Measurements from ENCODE around the gene PCDHGB1.

GRCh38 chr5:141356950-141357349 lies 7.1 kb downstream of the PCDHGB1 start:
- TF ChIP-seq, protein P1, sequence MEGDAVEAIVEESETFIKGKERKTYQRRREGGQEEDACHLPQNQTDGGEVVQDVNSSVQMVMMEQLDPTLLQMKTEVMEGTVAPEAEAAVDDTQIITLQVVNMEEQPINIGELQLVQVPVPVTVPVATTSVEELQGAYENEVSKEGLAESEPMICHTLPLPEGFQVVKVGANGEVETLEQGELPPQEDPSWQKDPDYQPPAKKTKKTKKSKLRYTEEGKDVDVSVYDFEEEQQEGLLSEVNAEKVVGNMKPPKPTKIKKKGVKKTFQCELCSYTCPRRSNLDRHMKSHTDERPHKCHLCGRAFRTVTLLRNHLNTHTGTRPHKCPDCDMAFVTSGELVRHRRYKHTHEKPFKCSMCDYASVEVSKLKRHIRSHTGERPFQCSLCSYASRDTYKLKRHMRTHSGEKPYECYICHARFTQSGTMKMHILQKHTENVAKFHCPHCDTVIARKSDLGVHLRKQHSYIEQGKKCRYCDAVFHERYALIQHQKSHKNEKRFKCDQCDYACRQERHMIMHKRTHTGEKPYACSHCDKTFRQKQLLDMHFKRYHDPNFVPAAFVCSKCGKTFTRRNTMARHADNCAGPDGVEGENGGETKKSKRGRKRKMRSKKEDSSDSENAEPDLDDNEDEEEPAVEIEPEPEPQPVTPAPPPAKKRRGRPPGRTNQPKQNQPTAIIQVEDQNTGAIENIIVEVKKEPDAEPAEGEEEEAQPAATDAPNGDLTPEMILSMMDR (IDR thresholded peaks at IDR 0.05), result no peak
- TF ChIP-seq POLR2A (IDR thresholded peaks at IDR 0.05), result no peak

All from esophagus squamous epithelium (tissue), 4 donors.